GM08714 (cell line): ENCODE results near the gene C1orf87.

Experiments
- H3K4me3 ChIP-seq: fragments of 200-500 bp; sonication (Bioruptor generic); 2 replicates; pipeline ENCODE4 v1.5.1; 2014; ENCODE audit warnings: mild to moderate bottlenecking, low read length, inconsistent platforms
- ZNF274 ChIP-seq: IDR thresholded peaks from 2 replicates; pipeline ENCODE4 v1.6.1; 2012; ENCODE audit warnings: mild to moderate bottlenecking, low read depth, low read length

C1orf87 gene, protein sequence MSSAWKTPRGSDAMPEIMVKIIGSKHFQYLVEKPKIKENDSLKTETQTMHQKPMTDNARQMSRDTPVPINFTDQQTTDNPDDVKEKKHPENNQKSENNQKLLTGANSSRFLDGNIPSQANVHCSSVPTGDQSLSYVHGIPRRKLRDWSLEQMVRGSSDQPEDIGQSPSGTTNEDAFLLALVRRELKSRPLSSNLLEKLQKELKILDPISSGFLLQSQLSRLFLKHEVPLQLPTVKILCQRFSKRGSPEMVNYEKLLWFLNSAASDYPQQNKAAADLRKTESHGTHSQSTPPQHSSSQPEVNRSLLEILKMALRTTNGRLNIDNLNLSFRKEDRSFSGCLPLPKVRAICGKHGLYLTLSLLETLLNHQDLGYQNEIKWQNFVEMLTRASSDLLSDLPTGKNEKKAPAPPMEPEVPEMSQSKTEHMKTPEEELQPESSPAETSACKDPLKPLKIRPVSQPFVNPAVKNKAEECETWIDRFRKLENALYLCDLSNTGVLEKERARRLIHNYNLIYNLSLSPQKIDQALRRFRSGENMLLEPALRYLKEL

GRCh38 chr1:60073605-60074278 lies at the start of gene C1orf87:
C1orf87 (minus strand) TSS chr1:60073770; CDS start chr1:60072643, 1,127 bp downstream.
- H3K4me3 ChIP-seq = no peak within 1 kb of the TSS
- TF ChIP-seq ZNF274 = no peak

- TF ChIP-seq ZNF274 = no peak
Measured at GRCh38 chr1:60118085-60118484, 44.5 kb upstream of the C1orf87 start.

GRCh38 chr1:60114745-60115318 lies 41.3 kb upstream of the C1orf87 start:
- no peak for TF ChIP-seq ZNF274
- H3K4me3 ChIP-seq = no peak overlapping the region

More at GRCh38 chr1:60118085-60118484, 44.5 kb upstream of the C1orf87 start:
- no peak overlapping the region for H3K4me3 ChIP-seq

DNA sequence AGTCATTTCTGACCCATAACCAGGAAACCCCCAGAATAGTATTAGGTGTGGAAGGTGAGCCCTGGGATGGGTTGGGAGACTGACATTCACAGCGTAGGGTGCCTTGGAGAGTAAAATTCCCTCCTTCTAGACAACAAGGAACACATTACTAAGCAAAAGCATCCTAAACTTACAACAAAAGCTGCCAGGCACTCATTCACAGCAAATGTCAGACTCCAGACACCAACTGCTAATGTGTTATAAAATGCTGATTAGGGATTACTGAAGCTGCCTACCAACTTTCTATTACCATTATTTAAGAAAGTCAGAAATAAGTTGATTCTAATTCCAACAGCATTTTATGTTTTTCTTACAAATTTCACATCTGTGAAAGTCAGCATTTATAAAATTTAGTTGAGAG lies 40.0 kb upstream of the C1orf87 start:
- TF ChIP-seq ZNF274 = no peak
- H3K4me3 ChIP-seq = no peak overlapping the region

DNA sequence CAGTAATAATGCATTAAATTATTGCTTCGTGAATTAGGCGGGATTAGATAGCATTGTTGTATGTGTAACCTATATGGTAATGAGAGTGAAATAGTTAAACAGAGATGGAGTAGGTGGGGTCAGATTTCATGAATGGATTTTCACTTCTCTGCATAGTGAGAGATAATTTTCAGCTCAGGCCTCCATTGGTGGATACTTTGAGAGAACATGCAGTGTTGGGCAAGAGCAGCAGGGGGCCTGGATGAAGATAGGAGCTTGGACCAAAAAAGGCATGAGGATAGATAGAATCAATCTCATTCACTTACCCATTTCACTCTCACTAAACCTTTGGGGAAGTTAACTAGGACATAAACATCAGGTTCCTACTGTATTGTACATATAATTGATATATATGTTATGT lies 39.5 kb upstream of the C1orf87 start:
- TF ChIP-seq ZNF274 = no peak
- no peak overlapping the region for H3K4me3 ChIP-seq

GRCh38 chr1:60111716-60112115 lies 38.1 kb upstream of the C1orf87 start:
- TF ChIP-seq ZNF274 = no peak
- H3K4me3 ChIP-seq = no peak overlapping the region

DNA sequence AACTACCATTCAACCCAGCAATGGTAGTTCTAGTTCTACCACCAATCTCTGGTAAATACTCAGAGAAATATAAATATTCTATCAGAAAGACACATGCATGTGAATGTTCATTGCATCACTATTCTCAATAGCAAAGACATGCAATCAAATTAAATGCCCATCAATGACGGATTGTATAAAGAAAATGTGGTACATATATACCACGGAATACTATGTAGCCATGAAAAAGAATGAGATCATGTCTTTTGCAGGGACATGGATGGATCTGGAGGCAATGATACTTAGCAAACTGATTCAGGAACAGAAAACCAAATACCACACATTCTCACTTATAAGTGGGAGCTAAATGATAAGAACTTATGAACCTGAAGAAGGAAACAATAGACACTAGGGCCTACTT lies 37.5 kb upstream of the C1orf87 start:
- no peak overlapping the region for H3K4me3 ChIP-seq
- no peak for TF ChIP-seq ZNF274

- no peak for TF ChIP-seq ZNF274
- no peak overlapping the region for H3K4me3 ChIP-seq
Measured at GRCh38 chr1:60108196-60108595, 34.6 kb upstream of the C1orf87 start.

GRCh38 chr1:60103186-60103585 lies 29.6 kb upstream of the C1orf87 start:
- H3K4me3 ChIP-seq = no peak overlapping the region
- TF ChIP-seq ZNF274 = no peak

GRCh38 chr1:60102267-60103061 lies 28.9 kb upstream of the C1orf87 start:
- TF ChIP-seq ZNF274 = no peak

DNA sequence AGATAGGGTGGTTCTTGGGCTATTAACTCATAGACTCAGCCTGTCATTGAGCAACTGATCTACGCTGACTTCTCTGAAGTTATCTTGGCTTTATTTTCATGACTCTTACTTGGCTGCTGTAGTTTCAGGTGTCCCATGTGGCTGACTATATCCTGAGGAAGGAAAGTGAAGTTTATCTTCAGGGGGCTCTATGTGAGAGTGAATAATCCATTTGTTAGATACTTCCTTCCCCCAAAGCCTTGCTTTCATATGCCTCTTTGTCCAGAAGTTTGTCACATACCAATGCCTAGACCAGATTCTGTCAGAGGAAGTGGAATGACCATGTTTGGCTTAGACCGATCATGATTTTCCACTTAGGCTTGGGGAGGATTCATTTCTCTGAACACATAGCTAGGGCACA lies 27.9 kb upstream of the C1orf87 start:
- TF ChIP-seq ZNF274 = no peak
- H3K4me3 ChIP-seq = no peak overlapping the region

More at GRCh38 chr1:60102267-60103061, 28.9 kb upstream of the C1orf87 start:
- H3K4me3 ChIP-seq = no peak overlapping the region

- no peak for TF ChIP-seq ZNF274
Measured at GRCh38 chr1:60091195-60091715, 17.7 kb upstream of the C1orf87 start.

DNA sequence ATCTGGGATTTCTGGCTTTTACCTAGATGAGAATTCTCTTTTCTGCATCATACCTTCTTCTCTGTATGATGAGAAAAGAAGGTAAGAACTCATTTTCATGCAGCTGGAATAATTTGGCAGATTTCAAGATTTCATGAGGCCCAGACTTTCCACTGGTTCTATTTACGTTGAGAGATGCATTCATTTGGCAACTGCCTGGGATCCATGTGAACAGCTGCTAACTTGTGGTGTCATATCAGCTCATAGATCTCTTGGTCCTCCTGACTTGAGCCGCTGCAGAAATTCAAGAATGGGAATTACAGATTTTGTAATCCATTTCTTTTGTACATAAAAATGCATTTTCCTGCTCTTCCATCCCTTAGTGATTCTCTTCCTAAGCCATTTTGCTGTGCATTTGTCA lies 17.1 kb upstream of the C1orf87 start:
- no peak overlapping the region for H3K4me3 ChIP-seq
- TF ChIP-seq ZNF274 = no peak

More at GRCh38 chr1:60091195-60091715, 17.7 kb upstream of the C1orf87 start:
- H3K4me3 ChIP-seq = no peak overlapping the region
